ENCODE results near the gene KRT38.

Gene KRT38

GRCh38 chr17:41440531-41441033 is at the start of gene KRT38:
Gene KRT38, minus strand, starts transcription at chr17:41440983. Its CDS starts 62 bp downstream, at chr17:41440921.
- H3K4me3 ChIP-seq (ENCODE audit: low read depth, low read length) = no peak within 1 kb of the TSS
- 0 out of 2 replicates have a peak, but pooled peaks cover 6% of the 10 kb centered on the region for H3K4me1 ChIP-seq (ENCODE audit: control insufficient read depth, insufficient read depth, low read length)
- H3K36me3 ChIP-seq (ENCODE audit: control insufficient read depth, insufficient read depth, low read length) = no peaks in the 10 kb centered on the region
- no peaks in the 10 kb centered on the region for H3K27me3 ChIP-seq (ENCODE audit: control insufficient read depth, insufficient read depth, low read length)
- H3K27ac ChIP-seq (ENCODE audit: low read depth, low read length) = no peak within 1 kb of the TSS
- H3K9me3 ChIP-seq (ENCODE audit: control insufficient read depth, insufficient read depth, low read depth, low read length) = no peaks in the 10 kb centered on the region
- H3K9ac ChIP-seq (ENCODE audit: low read length) = no peak within 1 kb of the TSS

GRCh38 chr17:41489531-41489930 is 48.7 kb upstream of the KRT38 start, which contains the start of gene KRT36:
Gene KRT36, minus strand, starts transcription at chr17:41489910. Its CDS starts 46 bp downstream, at chr17:41489864.
- no peaks in the 10 kb centered on the region for H3K36me3 ChIP-seq (ENCODE audit: control insufficient read depth, insufficient read depth, low read length)
- no peaks in the 10 kb centered on the region; the same call in 1 of the 2 replicates for H3K4me1 ChIP-seq (ENCODE audit: control insufficient read depth, insufficient read depth, low read length)
- H3K4me3 ChIP-seq (ENCODE audit: low read depth, low read length) = no peak within 1 kb of the TSS
- no peaks in the 10 kb centered on the region for H3K9me3 ChIP-seq (ENCODE audit: control insufficient read depth, insufficient read depth, low read depth, low read length)
- H3K27me3 ChIP-seq (ENCODE audit: control insufficient read depth, insufficient read depth, low read length) = peaks cover 9% of the 10 kb centered on the region
- H3K9ac ChIP-seq (ENCODE audit: low read length) = no peak within 1 kb of the TSS
- no peak within 1 kb of the TSS for H3K27ac ChIP-seq (ENCODE audit: low read depth, low read length)

GRCh38 chr17:41486809-41487530 is 46.2 kb upstream of the KRT38 start:
- Histone ChIP-seq H3K4me3 (ENCODE audit: low read depth, low read length) (no peak overlapping the region), H3K27ac (ENCODE audit: low read depth, low read length) (no peak overlapping the region), H3K36me3 (ENCODE audit: control insufficient read depth, insufficient read depth, low read length) (no peaks in the 10 kb centered on the region), H3K9ac (ENCODE audit: low read length) (no peak overlapping the region), H3K9me3 (ENCODE audit: control insufficient read depth, insufficient read depth, low read depth, low read length) (no peaks in the 10 kb centered on the region), H3K27me3 (ENCODE audit: control insufficient read depth, insufficient read depth, low read length) (peaks cover 9% of the 10 kb centered on the region), H3K4me1 (ENCODE audit: control insufficient read depth, insufficient read depth, low read length) (no peaks in the 10 kb centered on the region)

GRCh38 chr17:41486316-41486715 is 45.5 kb upstream of the KRT38 start:
- H3K4me3 ChIP-seq (ENCODE audit: low read depth, low read length) = no peak overlapping the region
- H3K9me3 ChIP-seq (ENCODE audit: control insufficient read depth, insufficient read depth, low read depth, low read length) = no peaks in the 10 kb centered on the region
- H3K27me3 ChIP-seq (ENCODE audit: control insufficient read depth, insufficient read depth, low read length) = peaks cover 9% of the 10 kb centered on the region
- H3K9ac ChIP-seq (ENCODE audit: low read length) = no peak overlapping the region
- H3K36me3 ChIP-seq (ENCODE audit: control insufficient read depth, insufficient read depth, low read length) = no peaks in the 10 kb centered on the region
- no peaks in the 10 kb centered on the region for H3K4me1 ChIP-seq (ENCODE audit: control insufficient read depth, insufficient read depth, low read length)
- H3K27ac ChIP-seq (ENCODE audit: low read depth, low read length) = no peak overlapping the region

- no peak overlapping the region for H3K9ac ChIP-seq (ENCODE audit: low read length)
- no peaks in the 10 kb centered on the region for H3K4me1 ChIP-seq (ENCODE audit: control insufficient read depth, insufficient read depth, low read length)
- no peaks in the 10 kb centered on the region for H3K9me3 ChIP-seq (ENCODE audit: control insufficient read depth, insufficient read depth, low read depth, low read length)
- H3K27ac ChIP-seq (ENCODE audit: low read depth, low read length) = no peak overlapping the region
- H3K4me3 ChIP-seq (ENCODE audit: low read depth, low read length) = no peak overlapping the region
- H3K27me3 ChIP-seq (ENCODE audit: control insufficient read depth, insufficient read depth, low read length) = peaks cover 9% of the 10 kb centered on the region
- no peaks in the 10 kb centered on the region for H3K36me3 ChIP-seq (ENCODE audit: control insufficient read depth, insufficient read depth, low read length)
Measured at GRCh38 chr17:41484920-41485904, 44.4 kb upstream of the KRT38 start.

- no peak overlapping the region for H3K9ac ChIP-seq (ENCODE audit: low read length)
- H3K4me1 ChIP-seq (ENCODE audit: control insufficient read depth, insufficient read depth, low read length) = no peaks in the 10 kb centered on the region
- H3K4me3 ChIP-seq (ENCODE audit: low read depth, low read length) = no peak overlapping the region
- H3K27me3 ChIP-seq (ENCODE audit: control insufficient read depth, insufficient read depth, low read length) = peaks cover 9% of the 10 kb centered on the region
- H3K27ac ChIP-seq (ENCODE audit: low read depth, low read length) = no peak overlapping the region
- no peaks in the 10 kb centered on the region for H3K36me3 ChIP-seq (ENCODE audit: control insufficient read depth, insufficient read depth, low read length)
- no peaks in the 10 kb centered on the region for H3K9me3 ChIP-seq (ENCODE audit: control insufficient read depth, insufficient read depth, low read depth, low read length)
Measured at GRCh38 chr17:41483991-41484826, 43.4 kb upstream of the KRT38 start.

- Histone ChIP-seq H3K36me3 (ENCODE audit: control insufficient read depth, insufficient read depth, low read length) (no peaks in the 10 kb centered on the region), H3K4me3 (ENCODE audit: low read depth, low read length) (no peak overlapping the region), H3K4me1 (ENCODE audit: control insufficient read depth, insufficient read depth, low read length) (no peaks in the 10 kb centered on the region), H3K27ac (ENCODE audit: low read depth, low read length) (no peak overlapping the region), H3K9ac (ENCODE audit: low read length) (no peak overlapping the region), H3K9me3 (ENCODE audit: control insufficient read depth, insufficient read depth, low read depth, low read length) (no peaks in the 10 kb centered on the region), H3K27me3 (ENCODE audit: control insufficient read depth, insufficient read depth, low read length) (peaks cover 9% of the 10 kb centered on the region)
Measured at GRCh38 chr17:41483531-41483930, 42.7 kb upstream of the KRT38 start.

GRCh38 chr17:41481036-41481435 is 40.3 kb upstream of the KRT38 start, which contains the start of gene KRT35:
Gene KRT35, minus strand, starts transcription at chr17:41481151. Its CDS starts 54 bp downstream, at chr17:41481097.
- Histone ChIP-seq H3K4me3 (ENCODE audit: low read depth, low read length) (no peak within 1 kb of the TSS), H3K9ac (ENCODE audit: low read length) (no peak within 1 kb of the TSS), H3K36me3 (ENCODE audit: control insufficient read depth, insufficient read depth, low read length) (no peaks in the 10 kb centered on the region), H3K27me3 (ENCODE audit: control insufficient read depth, insufficient read depth, low read length) (no peaks in the 10 kb centered on the region), H3K9me3 (ENCODE audit: control insufficient read depth, insufficient read depth, low read depth, low read length) (no peaks in the 10 kb centered on the region), H3K27ac (ENCODE audit: low read depth, low read length) (no peak within 1 kb of the TSS), H3K4me1 (ENCODE audit: control insufficient read depth, insufficient read depth, low read length) (no peaks in the 10 kb centered on the region)

GRCh38 chr17:41480581-41480980 is 39.8 kb upstream of the KRT38 start:
- H3K36me3 ChIP-seq (ENCODE audit: control insufficient read depth, insufficient read depth, low read length) = no peaks in the 10 kb centered on the region
- H3K27ac ChIP-seq (ENCODE audit: low read depth, low read length) = no peak overlapping the region
- no peaks in the 10 kb centered on the region for H3K4me1 ChIP-seq (ENCODE audit: control insufficient read depth, insufficient read depth, low read length)
- H3K9ac ChIP-seq (ENCODE audit: low read length) = no peak overlapping the region
- no peaks in the 10 kb centered on the region for H3K27me3 ChIP-seq (ENCODE audit: control insufficient read depth, insufficient read depth, low read length)
- no peaks in the 10 kb centered on the region for H3K9me3 ChIP-seq (ENCODE audit: control insufficient read depth, insufficient read depth, low read depth, low read length)
- H3K4me3 ChIP-seq (ENCODE audit: low read depth, low read length) = no peak overlapping the region

- no peaks in the 10 kb centered on the region for H3K27me3 ChIP-seq (ENCODE audit: control insufficient read depth, insufficient read depth, low read length)
- H3K9ac ChIP-seq (ENCODE audit: low read length) = no peak overlapping the region
- no peak overlapping the region for H3K4me3 ChIP-seq (ENCODE audit: low read depth, low read length)
- no peaks in the 10 kb centered on the region for H3K9me3 ChIP-seq (ENCODE audit: control insufficient read depth, insufficient read depth, low read depth, low read length)
- no peaks in the 10 kb centered on the region for H3K4me1 ChIP-seq (ENCODE audit: control insufficient read depth, insufficient read depth, low read length)
- no peaks in the 10 kb centered on the region for H3K36me3 ChIP-seq (ENCODE audit: control insufficient read depth, insufficient read depth, low read length)
- no peak overlapping the region for H3K27ac ChIP-seq (ENCODE audit: low read depth, low read length)
Measured at GRCh38 chr17:41480136-41480535, 39.4 kb upstream of the KRT38 start.
